Measurements from ENCODE around the gene SNX15.

The SNX15 gene

GRCh38 chr11:65065851-65066250 is 38.6 kb downstream of the SNX15 start:
- DNase-seq (ENCODE audit: low read depth, low spot score) = no peak
- H3K4me1 ChIP-seq (ENCODE audit: insufficient read depth, insufficient read length) = peaks cover 17% of the 10 kb centered on the region
- no peak for TF ChIP-seq ZNF274 (IDR thresholded peaks at IDR 0.05; ENCODE audit: low read depth, low read length)
- no peak for TF ChIP-seq SUZ12 (IDR thresholded peaks at IDR 0.05; ENCODE audit: extremely low read depth, insufficient read depth, insufficient read length)
- no peak for TF ChIP-seq YY1 (IDR thresholded peaks at IDR 0.05; ENCODE audit: insufficient read depth, insufficient read length)
- no peak overlapping the region for H3K9ac ChIP-seq (ENCODE audit: insufficient read length, low read depth)
- no peak overlapping the region for H3K4me3 ChIP-seq (ENCODE audit: insufficient read length, low read depth)
- no peaks in the 10 kb centered on the region for H3K9me3 ChIP-seq (ENCODE audit: insufficient read depth, low read length)
- no peaks in the 10 kb centered on the region for H3K36me3 ChIP-seq (ENCODE audit: insufficient read depth, insufficient read length, low read length)
- no peaks in the 10 kb centered on the region for H3K27me3 ChIP-seq (ENCODE audit: insufficient read depth, insufficient read length)

GRCh38 chr11:65066315-65066714 is 39.1 kb downstream of the SNX15 start:
- peaks cover 17% of the 10 kb centered on the region for H3K4me1 ChIP-seq (ENCODE audit: insufficient read depth, insufficient read length)
- H3K9ac ChIP-seq (ENCODE audit: insufficient read length, low read depth) = peak overlapping the region; percentile 34
- no peaks in the 10 kb centered on the region for H3K36me3 ChIP-seq (ENCODE audit: insufficient read depth, insufficient read length, low read length)
- no peaks in the 10 kb centered on the region for H3K27me3 ChIP-seq (ENCODE audit: insufficient read depth, insufficient read length)
- no peak for DNase-seq (ENCODE audit: low read depth, low spot score)
- no peaks in the 10 kb centered on the region for H3K9me3 ChIP-seq (ENCODE audit: insufficient read depth, low read length)
- no peak for TF ChIP-seq ZNF274 (IDR thresholded peaks at IDR 0.05; ENCODE audit: low read depth, low read length)
- no peak for TF ChIP-seq SUZ12 (IDR thresholded peaks at IDR 0.05; ENCODE audit: extremely low read depth, insufficient read depth, insufficient read length)
- no peak for TF ChIP-seq YY1 (IDR thresholded peaks at IDR 0.05; ENCODE audit: insufficient read depth, insufficient read length)
- no peak overlapping the region for H3K4me3 ChIP-seq (ENCODE audit: insufficient read length, low read depth)

GRCh38 chr11:65066805-65067291 is 39.6 kb downstream of the SNX15 start:
- no peaks in the 10 kb centered on the region for H3K27me3 ChIP-seq (ENCODE audit: insufficient read depth, insufficient read length)
- H3K4me1 ChIP-seq (ENCODE audit: insufficient read depth, insufficient read length) = peaks cover 17% of the 10 kb centered on the region
- peak overlapping the region; percentile 34 for H3K9ac ChIP-seq (ENCODE audit: insufficient read length, low read depth)
- no peak for DNase-seq (ENCODE audit: low read depth, low spot score)
- H3K9me3 ChIP-seq (ENCODE audit: insufficient read depth, low read length) = no peaks in the 10 kb centered on the region
- H3K36me3 ChIP-seq (ENCODE audit: insufficient read depth, insufficient read length, low read length) = no peaks in the 10 kb centered on the region
- no peak for TF ChIP-seq YY1 (IDR thresholded peaks at IDR 0.05; ENCODE audit: insufficient read depth, insufficient read length)
- TF ChIP-seq SUZ12 (IDR thresholded peaks at IDR 0.05; ENCODE audit: extremely low read depth, insufficient read depth, insufficient read length) = no peak
- TF ChIP-seq ZNF274 (IDR thresholded peaks at IDR 0.05; ENCODE audit: low read depth, low read length) = no peak
- H3K4me3 ChIP-seq (ENCODE audit: insufficient read length, low read depth) = no peak overlapping the region

GRCh38 chr11:65067446-65067845 is 40.2 kb downstream of the SNX15 start:
- DNase-seq (ENCODE audit: low read depth, low spot score) = no peak
- Histone ChIP-seq H3K4me1 (ENCODE audit: insufficient read depth, insufficient read length) (peaks cover 17% of the 10 kb centered on the region), H3K4me3 (ENCODE audit: insufficient read length, low read depth) (no peak overlapping the region), H3K9ac (ENCODE audit: insufficient read length, low read depth) (no peak overlapping the region), H3K9me3 (ENCODE audit: insufficient read depth, low read length) (no peaks in the 10 kb centered on the region), H3K36me3 (ENCODE audit: insufficient read depth, insufficient read length, low read length) (no peaks in the 10 kb centered on the region), H3K27me3 (ENCODE audit: insufficient read depth, insufficient read length) (no peaks in the 10 kb centered on the region)
- TF ChIP-seq SUZ12 (IDR thresholded peaks at IDR 0.05; ENCODE audit: extremely low read depth, insufficient read depth, insufficient read length) (no peak), YY1 (IDR thresholded peaks at IDR 0.05; ENCODE audit: insufficient read depth, insufficient read length) (no peak), ZNF274 (IDR thresholded peaks at IDR 0.05; ENCODE audit: low read depth, low read length) (no peak)

- H3K27me3 ChIP-seq (ENCODE audit: insufficient read depth, insufficient read length) = no peaks in the 10 kb centered on the region
- H3K9ac ChIP-seq (ENCODE audit: insufficient read length, low read depth) = no peak overlapping the region
- TF ChIP-seq SUZ12 (IDR thresholded peaks at IDR 0.05; ENCODE audit: extremely low read depth, insufficient read depth, insufficient read length) (no peak), ZNF274 (IDR thresholded peaks at IDR 0.05; ENCODE audit: low read depth, low read length) (no peak), YY1 (IDR thresholded peaks at IDR 0.05; ENCODE audit: insufficient read depth, insufficient read length) (no peak)
- H3K4me1 ChIP-seq (ENCODE audit: insufficient read depth, insufficient read length) = peaks cover 13% of the 10 kb centered on the region
- H3K9me3 ChIP-seq (ENCODE audit: insufficient read depth, low read length) = no peaks in the 10 kb centered on the region
- no peak overlapping the region for H3K4me3 ChIP-seq (ENCODE audit: insufficient read length, low read depth)
- DNase-seq (ENCODE audit: low read depth, low spot score) = no peak
- H3K36me3 ChIP-seq (ENCODE audit: insufficient read depth, insufficient read length, low read length) = no peaks in the 10 kb centered on the region
Measured at GRCh38 chr11:65069217-65069616, 42.0 kb downstream of the SNX15 start.

- Histone ChIP-seq H3K36me3 (ENCODE audit: insufficient read depth, insufficient read length, low read length) (peaks cover 15% of the 10 kb centered on the region), H3K9ac (ENCODE audit: insufficient read length, low read depth) (no peak overlapping the region), H3K4me1 (ENCODE audit: insufficient read depth, insufficient read length) (peaks cover 5% of the 10 kb centered on the region), H3K4me3 (ENCODE audit: insufficient read length, low read depth) (no peak overlapping the region), H3K9me3 (ENCODE audit: insufficient read depth, low read length) (no peaks in the 10 kb centered on the region), H3K27me3 (ENCODE audit: insufficient read depth, insufficient read length) (no peaks in the 10 kb centered on the region)
- TF ChIP-seq YY1 (IDR thresholded peaks at IDR 0.05; ENCODE audit: insufficient read depth, insufficient read length) (no peak), SUZ12 (IDR thresholded peaks at IDR 0.05; ENCODE audit: extremely low read depth, insufficient read depth, insufficient read length) (no peak), ZNF274 (IDR thresholded peaks at IDR 0.05; ENCODE audit: low read depth, low read length) (no peak)
- no peak for DNase-seq (ENCODE audit: low read depth, low spot score)
Measured at GRCh38 chr11:65071907-65072630, 44.8 kb downstream of the SNX15 start.

- Histone ChIP-seq H3K27me3 (ENCODE audit: insufficient read depth, insufficient read length) (no peaks in the 10 kb centered on the region), H3K4me3 (ENCODE audit: insufficient read length, low read depth) (no peak overlapping the region), H3K9me3 (ENCODE audit: insufficient read depth, low read length) (no peaks in the 10 kb centered on the region), H3K9ac (ENCODE audit: insufficient read length, low read depth) (no peak overlapping the region), H3K36me3 (ENCODE audit: insufficient read depth, insufficient read length, low read length) (peaks cover 20% of the 10 kb centered on the region), H3K4me1 (ENCODE audit: insufficient read depth, insufficient read length) (peaks cover 5% of the 10 kb centered on the region)
- DNase-seq (ENCODE audit: low read depth, low spot score) = no peak
- no peak for TF ChIP-seq YY1 (IDR thresholded peaks at IDR 0.05; ENCODE audit: insufficient read depth, insufficient read length)
Measured at GRCh38 chr11:65072631-65072966, 45.4 kb downstream of the SNX15 start.
